GM19395 (cell line): Measurements from ENCODE around the gene JAG2.
"Not testable (repeated sequence)": the region's sequence is repeated elsewhere in the genome, so short reads cannot be mapped to it uniquely, and the experiment has no call there.

Source experiments
- ATAC-seq: cut with Tn5 transposase; IDR thresholded peaks from one replicate; pipeline ENCODE4 v1.9.1; 2021; ENCODE audit warnings: mild to moderate bottlenecking, moderate library complexity; ENCODE audit not compliant: unreplicated experiment

The JAG2 gene

GRCh38 chr14:105123064-105123665, 45.4 kb downstream of the JAG2 start:
- ATAC-seq = no peak

- ATAC-seq = no peak
Measured at GRCh38 chr14:105120056-105120455, 48.5 kb downstream of the JAG2 start.

- no peak for ATAC-seq
Measured at GRCh38 chr14:105119408-105120025, 49.1 kb downstream of the JAG2 start.

GRCh38 chr14:105118646-105119407, 49.7 kb downstream of the JAG2 start:
- no peak for ATAC-seq

GRCh38 chr14:105117710-105118385, 50.7 kb downstream of the JAG2 start:
- no peak for ATAC-seq

- no peak for ATAC-seq
Measured at GRCh38 chr14:105117257-105117646, 51.3 kb downstream of the JAG2 start.

GRCh38 chr14:105116451-105117256, 51.9 kb downstream of the JAG2 start:
- no peak for ATAC-seq

GRCh38 chr14:105109243-105109642, 59.3 kb downstream of the JAG2 start:
- not testable (repeated sequence) for ATAC-seq

GRCh38 chr14:105108516-105108864, 60.1 kb downstream of the JAG2 start:
- ATAC-seq = no peak

GRCh38 chr14:105107781-105108515, 60.6 kb downstream of the JAG2 start:
- no peak for ATAC-seq

- no peak for ATAC-seq
Measured at GRCh38 chr14:105107351-105107750, 61.2 kb downstream of the JAG2 start.

GRCh38 chr14:105105158-105105557, 63.4 kb downstream of the JAG2 start:
- no peak for ATAC-seq

GRCh38 chr14:105102893-105103292, 65.7 kb downstream of the JAG2 start:
- no peak for ATAC-seq

GRCh38 chr14:105102361-105102870, 66.2 kb downstream of the JAG2 start:
- ATAC-seq = no peak

GRCh38 chr14:105100910-105101309, 67.7 kb downstream of the JAG2 start:
- no peak for ATAC-seq

GRCh38 chr14:105099778-105100177, 68.8 kb downstream of the JAG2 start:
- no peak for ATAC-seq

- ATAC-seq = no peak
Measured at GRCh38 chr14:105098316-105098715, 70.3 kb downstream of the JAG2 start.

- no peak for ATAC-seq
Measured at GRCh38 chr14:105097794-105098127, 70.8 kb downstream of the JAG2 start.

- ATAC-seq = no peak
Measured at GRCh38 chr14:105096206-105096875, 72.2 kb downstream of the JAG2 start.
